GM12874 (cell line): ENCODE measurements around the gene TNFRSF1A.

ENCODE experiments used
- TF ChIP-seq, protein P1 (sequence below): IDR thresholded peaks from 2 replicates; pipeline ENCODE4 v1.5.1; 2011; ENCODE audit warnings: low read depth, mild to moderate bottlenecking, control low read depth, low read length, moderate library complexity; ENCODE audit not compliant: insufficient read depth

Gene TNFRSF1A

DNA sequence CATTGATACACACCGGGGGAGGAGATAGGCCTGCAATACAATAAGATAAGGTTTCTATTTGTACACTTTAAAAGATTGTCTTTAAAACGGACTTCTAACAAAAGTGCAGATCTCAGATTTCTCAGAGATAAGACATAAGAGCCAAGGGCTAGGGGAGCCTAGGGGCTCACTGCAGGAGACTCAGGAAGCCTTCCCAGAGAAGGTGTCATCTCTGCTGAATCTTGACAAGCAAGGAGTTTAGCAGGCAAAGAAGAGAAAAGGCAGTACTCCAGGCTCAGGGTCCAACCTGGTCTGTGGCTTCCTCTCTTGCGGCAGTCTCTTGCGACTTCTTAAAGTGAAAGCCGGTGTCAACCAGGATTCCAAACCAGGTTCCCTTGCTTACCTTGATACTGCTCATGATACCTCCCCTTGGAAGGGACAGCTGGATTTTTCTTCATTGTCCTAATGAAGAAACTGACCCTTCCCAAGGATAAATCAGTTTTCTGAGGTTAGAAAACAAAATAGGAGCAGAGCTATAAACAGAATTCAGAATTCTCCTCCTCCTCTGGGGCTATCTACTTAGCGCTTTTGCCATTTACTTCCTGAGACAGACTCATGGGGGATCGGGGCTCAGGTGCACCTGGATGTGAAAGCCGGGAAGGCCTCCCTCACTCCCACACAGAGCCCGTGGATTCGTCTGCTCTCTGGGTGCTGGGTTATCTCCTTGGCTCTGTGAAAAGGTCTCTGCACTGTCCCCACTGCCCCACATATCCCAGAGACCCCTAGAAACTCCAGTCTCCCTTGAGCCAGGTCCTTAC lies 35.2 kb upstream of the TNFRSF1A start:
- TF ChIP-seq, protein P1, sequence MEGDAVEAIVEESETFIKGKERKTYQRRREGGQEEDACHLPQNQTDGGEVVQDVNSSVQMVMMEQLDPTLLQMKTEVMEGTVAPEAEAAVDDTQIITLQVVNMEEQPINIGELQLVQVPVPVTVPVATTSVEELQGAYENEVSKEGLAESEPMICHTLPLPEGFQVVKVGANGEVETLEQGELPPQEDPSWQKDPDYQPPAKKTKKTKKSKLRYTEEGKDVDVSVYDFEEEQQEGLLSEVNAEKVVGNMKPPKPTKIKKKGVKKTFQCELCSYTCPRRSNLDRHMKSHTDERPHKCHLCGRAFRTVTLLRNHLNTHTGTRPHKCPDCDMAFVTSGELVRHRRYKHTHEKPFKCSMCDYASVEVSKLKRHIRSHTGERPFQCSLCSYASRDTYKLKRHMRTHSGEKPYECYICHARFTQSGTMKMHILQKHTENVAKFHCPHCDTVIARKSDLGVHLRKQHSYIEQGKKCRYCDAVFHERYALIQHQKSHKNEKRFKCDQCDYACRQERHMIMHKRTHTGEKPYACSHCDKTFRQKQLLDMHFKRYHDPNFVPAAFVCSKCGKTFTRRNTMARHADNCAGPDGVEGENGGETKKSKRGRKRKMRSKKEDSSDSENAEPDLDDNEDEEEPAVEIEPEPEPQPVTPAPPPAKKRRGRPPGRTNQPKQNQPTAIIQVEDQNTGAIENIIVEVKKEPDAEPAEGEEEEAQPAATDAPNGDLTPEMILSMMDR: no peak

DNA sequence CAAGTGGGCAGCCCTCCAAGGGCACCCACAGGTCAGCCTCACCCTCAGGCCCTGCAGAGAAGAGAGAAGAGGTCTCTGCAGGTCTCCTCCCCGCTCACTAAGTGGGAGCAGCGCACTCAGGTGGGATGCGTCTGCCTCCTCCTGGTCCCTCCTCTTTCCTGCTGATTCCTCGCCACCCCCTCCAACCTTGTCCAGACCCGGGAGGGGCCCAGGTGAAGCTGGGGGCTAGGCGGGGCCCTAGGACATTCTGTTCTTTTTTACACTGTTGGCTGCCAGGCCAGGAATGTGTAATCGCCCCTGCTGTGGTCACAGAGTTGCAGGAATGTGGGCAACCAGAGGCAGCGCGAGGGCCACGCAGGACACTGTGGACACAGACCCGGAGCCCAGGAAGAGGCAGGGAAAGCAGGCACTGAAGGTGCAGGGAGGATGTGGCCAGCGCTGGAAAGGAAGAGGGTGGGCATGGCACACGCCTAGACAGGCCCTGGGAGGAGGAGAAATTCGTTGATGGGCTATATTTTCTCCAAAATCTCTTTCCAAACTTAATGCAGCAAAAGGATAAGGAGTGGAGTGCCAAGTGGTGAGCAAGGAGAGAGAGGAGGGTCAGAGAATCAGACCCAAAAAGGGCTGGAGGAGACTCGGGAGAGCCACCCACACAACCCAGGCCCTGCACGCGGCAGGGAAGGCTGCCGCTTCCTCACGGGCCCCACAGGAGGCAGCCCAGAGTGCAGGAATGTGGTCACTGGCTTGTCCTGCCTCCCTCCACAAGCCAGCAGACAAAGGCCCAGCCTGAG lies 34.4 kb upstream of the TNFRSF1A start:
- TF ChIP-seq, protein P1: no peak

DNA sequence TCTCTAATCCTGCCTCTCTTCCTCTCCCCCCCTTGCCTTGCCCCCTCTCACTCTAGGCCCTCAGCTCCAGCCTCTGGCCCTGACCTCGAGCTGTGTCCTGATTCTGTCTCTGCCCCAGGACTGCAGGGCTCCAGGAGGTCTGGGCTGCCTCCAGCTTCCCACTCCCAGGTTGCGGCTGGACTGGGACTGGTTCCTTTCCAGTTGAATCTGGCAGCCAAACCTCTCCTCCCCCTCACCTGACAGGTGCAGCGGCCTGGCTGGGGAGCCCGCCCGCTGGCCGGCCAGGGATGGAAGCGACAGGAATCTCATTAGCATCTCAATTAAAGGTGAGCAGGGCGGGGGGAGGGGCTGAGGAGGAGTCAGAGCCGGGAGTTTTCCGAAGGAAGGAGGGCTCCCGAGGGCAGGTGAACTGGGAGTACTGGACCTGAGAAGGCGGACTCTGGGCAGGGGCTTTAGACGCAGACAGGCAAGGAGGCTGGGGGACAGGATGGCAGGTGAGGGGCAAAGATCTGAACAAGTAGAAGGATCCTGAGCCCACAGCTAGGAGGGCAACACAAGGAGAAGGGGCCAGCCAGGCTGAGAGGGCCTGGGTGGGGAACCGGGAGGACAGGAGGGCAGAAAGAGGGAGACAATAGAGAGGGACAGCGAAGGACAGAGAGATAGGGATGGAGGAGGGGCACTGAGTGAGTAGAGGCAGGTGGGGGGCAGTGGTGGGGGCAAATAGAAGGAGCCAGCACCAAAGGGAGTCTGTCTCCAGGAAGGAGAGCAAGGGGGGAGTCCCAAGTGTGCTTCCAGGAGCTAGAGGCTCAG lies 33.6 kb upstream of the TNFRSF1A start, which contains the start of gene SCNN1A:
SCNN1A (minus strand) TSS at position 295 of the 810 bp plus-strand sequence. CDS start 780 bp downstream, outside the sequence.
- TF ChIP-seq, protein P1: no peak

DNA sequence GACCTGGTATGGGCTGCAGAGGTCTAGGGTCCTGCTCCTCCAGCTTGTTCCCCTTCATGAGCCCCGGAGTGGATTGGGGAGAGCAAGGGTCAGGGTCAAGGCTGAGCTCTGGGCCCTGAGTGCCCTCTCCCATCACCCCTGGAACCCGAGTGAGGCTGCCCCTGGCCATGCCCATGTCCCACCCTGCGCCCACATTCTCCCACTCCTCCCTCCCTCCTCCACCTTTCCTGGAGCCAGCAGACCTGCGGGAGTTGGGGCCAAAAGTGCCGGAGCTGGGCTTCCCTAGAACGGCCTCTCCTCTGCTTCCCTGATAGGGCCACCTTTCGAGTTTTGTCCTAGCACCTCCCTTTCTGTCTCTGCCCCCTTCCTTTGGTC lies 32.9 kb upstream of the TNFRSF1A start:
- TF ChIP-seq, protein P1: no peak

DNA sequence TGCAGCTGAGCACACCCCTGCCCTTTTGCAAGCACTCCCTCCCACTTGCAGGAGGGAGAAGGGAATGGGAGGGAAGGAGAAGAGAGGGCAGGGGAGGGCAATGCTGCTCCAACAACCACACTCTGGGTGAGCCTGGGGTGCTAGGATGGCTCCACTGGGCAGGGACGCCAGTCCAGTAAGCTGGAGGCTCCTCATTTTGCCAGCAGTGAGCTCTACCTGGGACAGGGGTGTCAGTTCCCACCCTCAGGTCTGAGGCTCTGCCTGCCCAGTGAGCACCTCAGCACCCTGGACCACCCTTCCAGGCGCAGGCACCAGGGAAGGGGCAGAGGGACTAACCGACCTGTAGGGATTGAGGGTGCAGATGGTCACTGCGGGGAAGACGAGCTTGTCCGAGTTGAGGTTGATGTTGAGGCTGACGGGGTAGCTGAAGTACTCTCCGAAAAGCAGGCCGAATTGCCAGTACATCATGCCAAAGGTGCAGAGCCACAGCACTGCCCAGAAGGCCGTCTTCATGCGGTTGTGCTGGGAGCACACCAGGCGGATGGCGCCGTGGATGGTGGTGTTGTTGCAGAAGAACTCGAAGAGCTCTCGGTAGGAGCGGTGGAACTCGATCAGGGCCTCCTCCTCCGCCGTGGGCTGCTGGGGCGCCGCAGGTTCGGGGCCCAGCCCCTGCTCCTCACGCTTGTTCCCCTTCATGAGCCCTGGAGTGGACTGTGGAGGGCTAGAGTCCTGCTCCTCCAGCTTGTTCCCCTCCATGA lies 32.3 kb upstream of the TNFRSF1A start:
- TF ChIP-seq, protein P1: no peak

DNA sequence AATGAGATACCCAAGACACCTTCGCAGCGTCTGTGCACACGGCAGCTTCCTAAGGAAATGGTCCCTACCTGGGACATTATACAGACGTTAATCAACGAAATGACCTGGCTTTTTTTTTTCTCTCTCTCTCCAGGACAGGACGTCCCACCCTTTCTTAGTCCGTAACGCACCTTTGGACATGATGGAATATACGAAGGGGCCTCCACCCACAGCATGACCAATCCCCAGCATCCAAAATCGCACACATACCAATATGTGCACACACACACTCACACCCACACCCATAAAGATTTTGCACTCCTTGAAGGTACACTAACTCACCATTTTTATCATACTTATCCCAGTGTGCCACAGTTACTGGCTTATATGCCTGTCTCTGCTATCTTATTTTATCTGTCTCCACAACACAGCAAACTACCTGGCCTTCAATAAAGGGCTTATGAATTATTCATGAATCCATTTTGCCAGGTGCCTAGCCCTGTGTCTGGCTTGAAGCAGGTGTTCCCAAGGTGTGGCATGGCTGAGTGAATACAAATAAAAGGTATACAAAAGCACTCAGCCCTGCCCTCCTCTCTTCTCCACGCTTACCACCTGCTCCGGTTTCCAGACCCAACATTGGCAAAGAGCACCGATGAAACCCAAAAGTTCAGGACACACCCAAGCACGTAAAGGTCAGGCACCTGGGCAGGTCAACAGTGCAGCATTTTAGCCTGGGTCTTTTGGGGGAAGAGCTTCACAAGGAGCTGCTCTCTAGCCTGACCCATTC lies 31.3 kb upstream of the TNFRSF1A start:
- TF ChIP-seq, protein P1: no peak
